GM19193 (cell line): Measurements from ENCODE around the gene NEK6.

ENCODE experiments used
- POLR2A ChIP-seq: IDR thresholded peaks from 4 replicates; pipeline ENCODE4 v1.6.1; 2011; ENCODE audit not compliant: insufficient read depth, insufficient read length; ENCODE audit errors: extremely low read depth

The NEK6 gene

GRCh38 chr9:124381170-124381945, 123.6 kb downstream of the NEK6 start:
- TF ChIP-seq POLR2A = no peak

- TF ChIP-seq POLR2A = no peak
Observed at GRCh38 chr9:124384210-124384609, 126.5 kb downstream of the NEK6 start.

GRCh38 chr9:124384846-124385245, 127.1 kb downstream of the NEK6 start:
- TF ChIP-seq POLR2A = no peak

GRCh38 chr9:124385623-124386022, 127.9 kb downstream of the NEK6 start:
- no peak for TF ChIP-seq POLR2A

GRCh38 chr9:124386201-124386600, 128.5 kb downstream of the NEK6 start:
- TF ChIP-seq POLR2A = no peak

- TF ChIP-seq POLR2A = no peak
Observed at GRCh38 chr9:124388275-124389048, 130.7 kb downstream of the NEK6 start.

DNA sequence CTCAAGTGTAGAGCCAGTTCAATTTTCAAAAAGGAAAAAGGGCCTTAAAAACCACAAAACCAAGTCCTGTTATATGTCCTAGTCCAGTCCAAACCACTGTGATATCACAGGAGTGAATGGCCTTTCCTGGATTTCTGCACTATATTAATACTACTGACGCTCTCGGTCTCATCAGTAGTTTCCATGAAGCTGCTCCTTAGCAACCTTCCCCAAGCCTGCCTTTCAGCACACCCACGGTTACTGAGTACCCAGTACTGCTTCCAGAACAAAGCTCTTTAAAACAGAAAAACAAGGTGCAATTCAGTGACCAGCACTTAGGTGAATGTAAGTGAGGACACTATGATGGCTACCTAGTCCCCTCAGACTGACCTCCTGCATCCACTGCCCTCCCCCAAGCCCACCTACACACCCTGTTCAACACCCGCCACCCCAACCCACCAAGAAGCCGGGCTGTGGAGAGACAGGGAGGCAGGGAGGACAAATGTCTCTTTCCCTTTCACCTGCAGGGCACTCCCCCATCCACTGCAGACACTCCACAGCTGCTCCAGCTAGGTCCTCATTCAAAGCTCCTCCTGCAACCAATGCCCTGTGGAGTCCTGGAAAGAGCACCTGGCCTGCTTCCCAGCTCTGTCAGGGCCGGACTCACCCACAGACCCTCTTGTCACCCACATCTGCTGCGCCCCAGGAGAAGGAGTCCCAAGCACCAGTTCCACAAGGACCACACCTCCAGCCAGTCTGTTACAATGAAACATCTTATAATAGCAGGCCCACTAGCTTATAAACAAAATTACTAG, 131.6 kb downstream of the NEK6 start:
- TF ChIP-seq POLR2A = no peak

GRCh38 chr9:124390794-124391658, 133.3 kb downstream of the NEK6 start:
- no peak for TF ChIP-seq POLR2A

DNA sequence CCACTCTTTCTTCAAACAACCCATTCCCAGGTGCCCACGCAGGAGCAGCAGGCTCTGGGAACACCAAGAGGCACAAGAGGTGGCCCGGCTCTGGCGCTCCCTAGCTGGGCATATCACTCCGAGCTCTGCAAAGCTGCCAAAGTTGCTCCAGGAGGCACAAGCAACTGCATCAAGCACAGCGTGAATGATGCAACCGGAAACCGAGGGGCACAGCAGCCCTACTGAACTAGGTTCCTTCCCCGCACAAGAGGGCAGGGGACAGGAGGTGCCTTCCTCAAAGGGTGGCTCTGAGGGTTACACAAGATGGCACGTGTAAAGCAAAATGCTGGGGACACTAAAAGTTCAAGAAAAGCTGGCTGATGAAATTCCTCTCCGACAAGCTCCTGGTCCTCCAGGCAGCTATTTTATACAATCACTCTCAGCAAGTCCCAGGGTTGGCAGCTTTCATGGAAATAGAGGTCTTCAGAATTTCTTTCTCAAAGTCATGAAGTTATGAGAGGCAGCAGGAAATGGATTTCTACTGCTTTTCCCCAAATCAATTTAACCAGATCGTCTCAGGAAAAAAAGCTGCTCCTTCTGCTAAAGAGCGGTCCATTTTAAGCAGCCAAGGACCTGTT, 134.6 kb downstream of the NEK6 start:
- no peak for TF ChIP-seq POLR2A

- TF ChIP-seq POLR2A = no peak
Observed at GRCh38 chr9:124392871-124393460, 135.2 kb downstream of the NEK6 start.

DNA sequence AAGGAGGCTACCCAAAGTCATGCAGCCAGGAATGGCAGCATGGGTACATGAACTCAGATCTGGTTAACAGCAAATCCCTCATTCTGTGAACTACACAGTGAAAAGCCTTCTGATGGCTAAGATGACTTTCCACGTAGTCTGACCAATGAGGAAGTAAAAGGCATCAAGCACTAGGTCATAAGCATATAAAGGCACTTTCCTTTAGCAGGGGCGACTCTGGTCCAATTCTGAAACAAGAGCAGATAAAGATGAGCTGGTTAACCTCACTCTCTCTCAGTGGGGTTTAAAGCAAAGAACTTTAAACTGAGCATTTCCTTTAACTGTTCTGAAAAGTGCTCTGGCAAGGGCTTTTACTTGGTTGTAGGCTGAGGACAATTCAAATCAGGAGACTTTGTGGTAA, 136.4 kb downstream of the NEK6 start:
- TF ChIP-seq POLR2A = no peak

DNA sequence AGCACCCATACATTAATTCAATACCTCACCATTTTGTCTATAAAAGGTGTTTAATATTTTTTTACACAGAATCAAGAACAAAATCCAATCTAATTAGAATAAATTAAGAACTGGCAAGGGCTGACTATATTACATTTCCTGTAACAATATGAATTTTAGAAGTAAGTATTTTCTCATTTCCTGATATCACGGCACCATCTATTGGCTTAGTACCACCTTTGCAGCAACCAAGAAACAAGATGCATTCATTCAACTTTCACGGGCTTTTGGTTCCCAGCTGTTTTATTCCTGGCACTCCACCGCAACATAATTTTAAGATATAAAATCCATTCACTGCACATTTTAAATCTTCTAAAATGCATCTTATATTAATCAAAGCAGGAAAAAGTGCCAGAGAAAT, 136.8 kb downstream of the NEK6 start:
- TF ChIP-seq POLR2A = no peak

DNA sequence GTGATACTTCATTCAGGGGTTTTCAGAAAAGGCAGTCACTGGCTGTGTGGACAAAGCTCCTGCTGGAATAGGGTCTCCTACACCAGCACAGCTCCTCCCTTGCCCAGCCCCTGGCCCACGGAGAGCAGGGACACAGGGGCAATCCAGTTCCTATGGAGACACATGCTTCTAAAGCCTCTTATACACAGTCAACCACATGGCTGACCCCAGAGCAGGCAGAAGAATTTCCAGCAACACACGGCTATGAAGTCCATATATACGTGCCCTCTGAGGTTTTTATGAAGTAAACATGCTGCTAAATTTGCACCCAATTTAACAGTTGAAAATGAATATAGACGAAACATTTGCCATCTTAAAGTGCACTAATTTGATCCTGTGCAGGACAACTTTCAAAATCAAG, 138.1 kb downstream of the NEK6 start:
- no peak for TF ChIP-seq POLR2A
